Esophagus muscularis mucosa (tissue), 4 donors: ENCODE data around the gene PARD3B. TPM values are rescaled to one million over a fixed set of nuclear protein-coding genes. Genes with fewer than 3 reads are reported as not detected.

ENCODE experiments used
- DNase-seq: peaks from one replicate; pipeline ENCODE4 v3.0.0-alpha.2; 2017; ENCODE audit errors: extremely low spot score
- H3K27ac ChIP-seq, 4 donors: fragments of 200-600 bp; sonication (generic); replicated peaks in 1 of 4; 1 replicate in 3 of 4; 2 replicates in 1 of 4; pipeline ENCODE4 v1.5.1; 2016 to 2019; ENCODE audit warnings: mild to moderate bottlenecking in 1 of 4
- H3K27me3 ChIP-seq, 4 donors: fragments of 200-600 bp; sonication (generic); one replicate each; pipeline versions ENCODE4 v1.5.1 to v1.6.0; 2016 to 2019
- H3K36me3 ChIP-seq, 4 donors: fragments of 200-600 bp; sonication (generic); one replicate each; pipeline ENCODE4 v1.5.1; 2016 to 2019
- H3K4me1 ChIP-seq, 4 donors: fragments of 200-600 bp; sonication (generic); one replicate each; pipeline ENCODE4 v1.5.1; 2016 to 2019
- H3K4me3 ChIP-seq, 4 donors: fragments of 200-600 bp; sonication (generic); 1 replicate in 2 of 4; 2 replicates in 2 of 4; pipeline ENCODE4 v1.5.1; 2016 to 2019; ENCODE audit warnings: mild to moderate bottlenecking in 4 of 4, moderate library complexity in 1 of 4
- H3K9me3 ChIP-seq, 4 donors: fragments of 200-600 bp; sonication (generic); 1 replicate in 3 of 4; 2 replicates in 1 of 4; pipeline ENCODE4 v1.5.1; 2016 to 2019
- EP300 ChIP-seq: sonication (generic); formaldehyde crosslinking; IDR thresholded peaks from one replicate; pipeline ENCODE4 v1.6.1; 2017; ENCODE audit warnings: antibody characterized with exemption
- POLR2A ChIP-seq: fragments of 450-650 bp; IDR thresholded peaks from one replicate; pipeline ENCODE4 v1.6.1; 2017; ENCODE audit warnings: antibody characterized with exemption, moderate library complexity, mild to moderate bottlenecking, low read depth
- POLR2AphosphoS5 ChIP-seq, 2 donors: sonication (generic); formaldehyde crosslinking; IDR thresholded peaks; one replicate each; pipeline ENCODE4 v1.6.1; 2017; ENCODE audit warnings: antibody characterized with exemption in 2 of 2
- WGBS: methylation state at CpG from one replicate; pipeline ENCODE4 v1.1.5; 2018; 5-methylcytosine and 5-hydroxymethylcytosine counted together
- intact Hi-C: fragments of 100-400 bp; cut with DNase I; formaldehyde crosslinking; loops from one replicate; pipeline ENCODE4 v1.15.1; 2023
- total RNA-seq, 4 donors: library from RNA; depleted of rRNA; stranded (reverse); fragments of >200 nt; gene quantifications; one replicate each; pipeline versions ENCODE4 v1.1.0 to v1.2.1, GENCODE V29; 2016
- TF ChIP-seq, protein P1 (sequence below), 3 experiments: fragments of 200-600 bp in 2 of 3; fragments of 450-650 bp in 1 of 3; sonication (generic) in 2 of 3; IDR thresholded peaks; one replicate each; pipeline ENCODE4 v1.5.1; 2017 to 2019; ENCODE audit warnings: antibody characterized with exemption in 3 of 3, mild to moderate bottlenecking in 2 of 3, moderate library complexity in 1 of 3

PARD3B gene
- total RNA-seq, 4 donors from 2014 or later = 24.2 to 40.8 (median 32.5) TPM

DNA sequence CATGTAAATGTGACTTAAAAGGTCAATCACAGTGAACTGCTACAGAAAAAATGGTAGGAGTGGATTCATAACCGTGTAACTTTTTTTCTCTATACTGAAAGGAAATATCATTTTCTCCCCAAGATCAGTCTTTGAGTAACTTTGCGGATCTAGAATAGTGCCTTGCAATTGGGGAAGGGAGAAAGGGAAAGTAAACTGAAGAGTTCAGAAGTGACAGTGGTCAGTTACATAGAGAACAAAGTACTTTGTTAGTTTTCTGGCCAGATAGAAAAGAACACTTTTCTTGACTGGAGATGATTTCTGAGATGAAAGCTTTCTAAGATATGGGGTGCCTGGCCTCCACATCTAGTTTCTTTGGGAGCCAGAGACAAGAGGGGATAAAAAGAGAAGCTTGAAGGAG, 26.6 kb downstream of the PARD3B start:
- no peaks in the 10 kb centered on the region for H3K9me3 ChIP-seq
- WGBS = 93% methylated on average over 2 of the region's 2 CpGs
- DNase-seq = no peak
- no peak overlapping the region for H3K27ac ChIP-seq
- H3K4me1 ChIP-seq = peaks cover 3 to 41% (median 31%) of the 10 kb centered on the region in 4 donors
- no peak overlapping the region for H3K4me3 ChIP-seq
- no peaks in the 10 kb centered on the region for H3K36me3 ChIP-seq
- no peaks in the 10 kb centered on the region for H3K27me3 ChIP-seq
- intact Hi-C loops = no loop called here
- TF ChIP-seq, protein P1, sequence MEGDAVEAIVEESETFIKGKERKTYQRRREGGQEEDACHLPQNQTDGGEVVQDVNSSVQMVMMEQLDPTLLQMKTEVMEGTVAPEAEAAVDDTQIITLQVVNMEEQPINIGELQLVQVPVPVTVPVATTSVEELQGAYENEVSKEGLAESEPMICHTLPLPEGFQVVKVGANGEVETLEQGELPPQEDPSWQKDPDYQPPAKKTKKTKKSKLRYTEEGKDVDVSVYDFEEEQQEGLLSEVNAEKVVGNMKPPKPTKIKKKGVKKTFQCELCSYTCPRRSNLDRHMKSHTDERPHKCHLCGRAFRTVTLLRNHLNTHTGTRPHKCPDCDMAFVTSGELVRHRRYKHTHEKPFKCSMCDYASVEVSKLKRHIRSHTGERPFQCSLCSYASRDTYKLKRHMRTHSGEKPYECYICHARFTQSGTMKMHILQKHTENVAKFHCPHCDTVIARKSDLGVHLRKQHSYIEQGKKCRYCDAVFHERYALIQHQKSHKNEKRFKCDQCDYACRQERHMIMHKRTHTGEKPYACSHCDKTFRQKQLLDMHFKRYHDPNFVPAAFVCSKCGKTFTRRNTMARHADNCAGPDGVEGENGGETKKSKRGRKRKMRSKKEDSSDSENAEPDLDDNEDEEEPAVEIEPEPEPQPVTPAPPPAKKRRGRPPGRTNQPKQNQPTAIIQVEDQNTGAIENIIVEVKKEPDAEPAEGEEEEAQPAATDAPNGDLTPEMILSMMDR (IDR thresholded peaks at IDR 0.05) = no peak
- TF ChIP-seq POLR2AphosphoS5 (IDR thresholded peaks at IDR 0.05) (no peak), POLR2A (no peak), EP300 (no peak)

DNA sequence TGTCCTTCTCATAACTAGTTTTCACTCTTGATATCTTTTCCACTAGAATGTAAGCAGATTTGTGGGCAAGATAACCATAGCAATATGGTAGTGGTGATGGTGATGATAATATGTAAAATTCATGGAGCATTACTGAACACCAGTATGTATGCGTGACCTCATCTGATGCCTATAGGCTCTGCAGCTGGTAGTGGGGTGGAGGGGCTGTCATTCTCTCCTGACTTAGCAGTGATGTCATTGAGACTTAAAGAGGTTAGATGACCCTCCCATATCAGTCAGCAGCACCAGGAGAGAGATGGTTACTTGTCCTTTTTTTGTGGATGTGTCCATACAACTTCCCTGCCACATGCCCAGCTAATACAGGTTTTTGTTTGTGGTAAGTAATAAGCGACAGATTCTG, 27.9 kb downstream of the PARD3B start:
- Histone ChIP-seq H3K36me3 (no peaks in the 10 kb centered on the region), H3K4me3 (no peak overlapping the region), H3K27ac (no peak overlapping the region), H3K4me1 (peaks cover 3 to 41% (median 29%) of the 10 kb centered on the region in 4 donors), H3K9me3 (no peaks in the 10 kb centered on the region), H3K27me3 (no peaks in the 10 kb centered on the region)
- no peak for DNase-seq
- 92% methylated on average over 2 of the region's 2 CpGs for WGBS
- TF ChIP-seq EP300 = no peak
- TF ChIP-seq POLR2AphosphoS5 (IDR thresholded peaks at IDR 0.05) = no peak
- TF ChIP-seq, protein P1 (IDR thresholded peaks at IDR 0.05) = no peak
- no peak for TF ChIP-seq POLR2A
- intact Hi-C loops = no loop called here

DNA sequence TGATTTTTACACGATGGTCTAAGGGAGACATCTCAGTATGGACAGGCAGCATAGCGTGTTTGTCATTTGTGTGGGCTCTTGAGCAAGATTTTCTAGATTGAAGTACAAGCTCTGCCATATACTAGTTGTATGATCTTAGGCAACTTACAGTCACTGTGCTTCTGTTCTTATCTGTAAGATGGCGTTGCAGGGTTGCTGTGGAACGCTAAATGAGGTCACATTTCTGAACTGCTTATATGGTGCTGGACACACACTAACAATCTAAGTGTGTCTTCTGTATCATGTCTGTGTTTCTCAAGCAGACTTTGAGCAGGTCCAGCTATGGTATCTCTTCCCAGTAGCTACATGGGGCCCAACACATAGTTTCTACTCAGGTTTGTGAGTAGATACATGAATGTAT, 29.2 kb downstream of the PARD3B start:
- DNase-seq = no peak
- TF ChIP-seq POLR2AphosphoS5 (IDR thresholded peaks at IDR 0.05) = no peak
- TF ChIP-seq POLR2A = no peak
- TF ChIP-seq, protein P1 (IDR thresholded peaks at IDR 0.05) = no peak
- no peak for TF ChIP-seq EP300
- H3K4me3 ChIP-seq = no peak overlapping the region
- 89% methylated on average over 4 of the region's 4 CpGs for WGBS
- no peaks in the 10 kb centered on the region for H3K27me3 ChIP-seq
- intact Hi-C loops = no loop called here
- H3K9me3 ChIP-seq = no peaks in the 10 kb centered on the region
- no peaks in the 10 kb centered on the region for H3K36me3 ChIP-seq
- H3K4me1 ChIP-seq = peaks cover 3 to 41% (median 26%) of the 10 kb centered on the region in 4 donors
- no peak overlapping the region for H3K27ac ChIP-seq

DNA sequence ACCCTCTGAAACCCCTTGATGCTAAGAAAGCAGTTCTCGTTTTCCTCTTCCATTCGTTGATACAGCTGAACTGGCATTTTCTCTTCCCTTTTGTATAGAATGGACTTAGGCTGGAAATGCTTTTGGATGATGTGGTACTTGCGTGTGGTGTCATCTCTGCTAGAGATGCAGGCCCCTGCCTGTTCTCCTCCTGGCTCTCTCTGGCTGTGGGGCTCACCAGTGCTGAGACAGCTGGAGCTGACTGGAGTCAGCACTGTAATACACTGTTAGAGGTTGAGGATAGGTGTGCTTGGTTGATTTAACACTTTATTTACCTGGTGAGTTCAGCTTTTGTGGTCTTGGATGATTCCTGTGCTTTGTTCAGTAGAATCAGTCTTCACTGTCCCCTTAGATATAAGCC, 30.2 kb downstream of the PARD3B start:
- intact Hi-C loops = no loop called here
- peaks cover 3 to 32% (median 18%) of the 10 kb centered on the region in 4 donors for H3K4me1 ChIP-seq
- H3K9me3 ChIP-seq = no peaks in the 10 kb centered on the region
- H3K4me3 ChIP-seq = no peak overlapping the region
- no peaks in the 10 kb centered on the region for H3K27me3 ChIP-seq
- H3K27ac ChIP-seq = no peak overlapping the region
- no peak for TF ChIP-seq EP300
- no peak for TF ChIP-seq POLR2A
- no peak for TF ChIP-seq POLR2AphosphoS5 (IDR thresholded peaks at IDR 0.05)
- TF ChIP-seq, protein P1 (IDR thresholded peaks at IDR 0.05) = no peak
- WGBS = 85% methylated on average over 3 of the region's 3 CpGs
- no peak for DNase-seq
- H3K36me3 ChIP-seq = no peaks in the 10 kb centered on the region

DNA sequence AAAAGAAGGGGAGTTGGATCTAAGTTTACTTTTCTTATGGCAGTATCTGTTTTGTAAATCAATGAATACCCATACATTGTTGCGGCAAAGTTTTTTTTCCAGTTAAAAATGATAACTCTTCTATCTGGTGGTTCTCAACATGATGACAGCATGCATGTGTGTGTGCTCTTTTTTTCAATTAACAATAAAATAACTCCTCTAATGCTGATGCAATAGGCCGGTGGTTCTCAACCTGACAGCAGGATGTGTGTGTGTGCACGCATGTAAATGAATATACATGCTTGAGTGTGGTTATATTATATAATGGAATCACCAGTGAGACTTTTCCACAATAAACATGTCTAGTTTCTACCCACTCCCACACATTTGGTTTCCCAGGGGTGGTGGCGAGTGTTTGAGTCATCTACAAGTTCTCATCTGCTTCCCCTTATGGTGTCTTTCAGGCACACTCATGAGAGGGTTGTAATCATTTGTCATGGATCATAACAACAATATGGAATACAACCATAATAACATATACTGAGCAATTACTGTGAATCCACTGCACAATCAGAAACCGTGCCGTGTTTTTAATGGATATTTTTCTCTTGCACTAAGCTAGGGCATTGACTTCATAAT, 31.2 kb downstream of the PARD3B start:
- intact Hi-C loops = no loop called here
- 97% methylated on average over 6 of the region's 6 CpGs for WGBS
- H3K27ac ChIP-seq = no peak overlapping the region
- H3K4me1 ChIP-seq = peaks cover 3 to 23% (median 14%) of the 10 kb centered on the region in 4 donors
- H3K27me3 ChIP-seq = no peaks in the 10 kb centered on the region
- TF ChIP-seq POLR2AphosphoS5 (IDR thresholded peaks at IDR 0.05) = no peak
- TF ChIP-seq, protein P1 (IDR thresholded peaks at IDR 0.05) = no peak
- no peak for TF ChIP-seq EP300
- no peak for TF ChIP-seq POLR2A
- H3K4me3 ChIP-seq = no peak overlapping the region
- no peaks in the 10 kb centered on the region for H3K36me3 ChIP-seq
- H3K9me3 ChIP-seq = no peaks in the 10 kb centered on the region
- no peak for DNase-seq
